Measurements from ENCODE around the gene PHAF1. TPM values are rescaled to one million over a fixed set of nuclear protein-coding genes. Genes with fewer than 3 reads are reported as not detected.

PHAF1 gene
- total and polyA plus RNA-seq, 2 of the 13 experiments (the other 11 are each of a cell fraction or from before 2014, with no cell fraction given): 48.3 to 174 TPM

DNA sequence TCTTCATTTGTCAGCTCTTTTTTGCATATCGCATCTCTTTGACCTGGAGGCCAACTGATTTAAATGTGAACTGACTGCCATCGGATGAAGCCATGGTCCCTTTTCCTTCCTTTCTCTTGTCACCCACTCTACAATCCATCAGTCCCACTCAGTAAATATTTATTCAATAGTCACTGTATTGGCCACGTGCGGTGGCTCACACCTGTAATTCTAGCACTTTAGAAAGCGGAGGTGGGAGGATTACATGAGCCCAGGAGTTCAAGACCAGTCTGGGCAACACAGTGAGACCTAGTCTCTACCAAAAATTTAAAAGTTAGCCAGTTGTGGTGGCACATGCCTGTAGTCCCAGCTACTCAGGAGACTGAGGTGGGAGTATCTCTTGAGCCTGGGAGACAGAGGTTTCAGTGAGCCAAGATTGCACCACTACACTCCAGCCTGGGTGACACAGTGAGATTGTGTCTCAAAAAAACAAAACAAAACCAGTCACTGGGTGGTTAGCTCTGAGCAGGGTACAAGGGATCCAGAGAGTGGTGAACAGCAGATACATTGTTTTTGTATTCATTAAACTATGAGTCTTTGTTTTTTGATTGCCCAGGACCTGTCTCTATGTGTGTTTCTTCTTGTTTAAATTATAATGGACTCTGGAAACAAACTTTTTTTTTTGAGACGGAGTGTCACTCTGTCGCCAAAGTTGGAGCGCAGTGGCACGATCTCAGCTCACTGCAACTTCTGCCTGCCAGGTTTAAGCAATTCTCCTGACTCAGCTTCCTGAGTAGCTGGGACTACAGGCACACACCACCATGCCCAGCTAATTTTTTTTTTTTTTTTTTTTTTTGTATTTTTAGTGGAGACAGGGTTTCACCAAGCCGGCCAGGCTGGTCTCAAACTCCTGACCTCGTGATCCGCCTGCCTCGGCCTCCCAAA is 6.9 kb downstream of the PHAF1 start (continued):
- TF ChIP-seq, protein P1, sequence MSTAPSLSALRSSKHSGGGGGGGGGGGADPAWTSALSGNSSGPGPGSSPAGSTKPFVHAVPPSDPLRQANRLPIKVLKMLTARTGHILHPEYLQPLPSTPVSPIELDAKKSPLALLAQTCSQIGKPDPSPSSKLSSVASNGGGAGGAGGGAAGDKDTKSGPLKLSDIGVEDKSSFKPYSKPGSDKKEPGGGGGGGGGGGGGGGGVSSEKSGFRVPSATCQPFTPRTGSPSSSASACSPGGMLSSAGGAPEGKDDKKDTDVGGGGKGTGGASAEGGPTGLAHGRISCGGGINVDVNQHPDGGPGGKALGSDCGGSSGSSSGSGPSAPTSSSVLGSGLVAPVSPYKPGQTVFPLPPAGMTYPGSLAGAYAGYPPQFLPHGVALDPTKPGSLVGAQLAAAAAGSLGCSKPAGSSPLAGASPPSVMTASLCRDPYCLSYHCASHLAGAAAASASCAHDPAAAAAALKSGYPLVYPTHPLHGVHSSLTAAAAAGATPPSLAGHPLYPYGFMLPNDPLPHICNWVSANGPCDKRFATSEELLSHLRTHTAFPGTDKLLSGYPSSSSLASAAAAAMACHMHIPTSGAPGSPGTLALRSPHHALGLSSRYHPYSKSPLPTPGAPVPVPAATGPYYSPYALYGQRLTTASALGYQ (CRISPR knock-in tag; IDR thresholded peaks at IDR 0.05): 0 out of 2 replicates have a peak, but pooled peaks have one; percentile 27
- TF ChIP-seq SNAI1 (CRISPR knock-in tag; IDR thresholded peaks at IDR 0.05; ENCODE audit: borderline replicate concordance) (no peak), GATA4 (IDR thresholded peaks at IDR 0.05; ENCODE audit: borderline replicate concordance, low read depth) (no peak), TARDBP (CRISPR knock-in tag; IDR thresholded peaks at IDR 0.05) (0 out of 2 replicates have a peak, but pooled peaks have one; percentile 7), ZNF598 (CRISPR knock-in tag; IDR thresholded peaks at IDR 0.05; ENCODE audit: borderline replicate concordance) (no peak), MXD4 (CRISPR knock-in tag; IDR thresholded peaks at IDR 0.05) (peak; percentile 59; the same call in 1 of the 2 replicates), BORCS8-MEF2B (CRISPR knock-in tag; IDR thresholded peaks at IDR 0.05) (no peak), ZNF121 (CRISPR knock-in tag; IDR thresholded peaks at IDR 0.05) (peak; percentile 17; the same call in 1 of the 2 replicates), TCF7 (IDR thresholded peaks at IDR 0.05; ENCODE audit: low read depth) (no peak), ZNF263 (CRISPR knock-in tag; IDR thresholded peaks at IDR 0.05) (no peak), ZNF451 (CRISPR knock-in tag; IDR thresholded peaks at IDR 0.05) (no peak), ZNF839 (CRISPR knock-in tag; IDR thresholded peaks at IDR 0.05; ENCODE audit: borderline replicate concordance) (no peak), HDAC1 (CRISPR knock-in tag; IDR thresholded peaks at IDR 0.05) (0 out of 2 replicates have a peak, but pooled peaks have one; percentile 28), ZNF543 (CRISPR knock-in tag; IDR thresholded peaks at IDR 0.05) (no peak), TEAD2 (CRISPR knock-in tag; IDR thresholded peaks at IDR 0.05) (no peak), FOXK2 (IDR thresholded peaks at IDR 0.05) (no peak), RXRA (CRISPR knock-in tag; IDR thresholded peaks at IDR 0.05) (no peak), ZFY (CRISPR knock-in tag; IDR thresholded peaks at IDR 0.05) (0 out of 2 replicates have a peak, but pooled peaks have one; percentile 13)
- TF ChIP-seq, protein P2, sequence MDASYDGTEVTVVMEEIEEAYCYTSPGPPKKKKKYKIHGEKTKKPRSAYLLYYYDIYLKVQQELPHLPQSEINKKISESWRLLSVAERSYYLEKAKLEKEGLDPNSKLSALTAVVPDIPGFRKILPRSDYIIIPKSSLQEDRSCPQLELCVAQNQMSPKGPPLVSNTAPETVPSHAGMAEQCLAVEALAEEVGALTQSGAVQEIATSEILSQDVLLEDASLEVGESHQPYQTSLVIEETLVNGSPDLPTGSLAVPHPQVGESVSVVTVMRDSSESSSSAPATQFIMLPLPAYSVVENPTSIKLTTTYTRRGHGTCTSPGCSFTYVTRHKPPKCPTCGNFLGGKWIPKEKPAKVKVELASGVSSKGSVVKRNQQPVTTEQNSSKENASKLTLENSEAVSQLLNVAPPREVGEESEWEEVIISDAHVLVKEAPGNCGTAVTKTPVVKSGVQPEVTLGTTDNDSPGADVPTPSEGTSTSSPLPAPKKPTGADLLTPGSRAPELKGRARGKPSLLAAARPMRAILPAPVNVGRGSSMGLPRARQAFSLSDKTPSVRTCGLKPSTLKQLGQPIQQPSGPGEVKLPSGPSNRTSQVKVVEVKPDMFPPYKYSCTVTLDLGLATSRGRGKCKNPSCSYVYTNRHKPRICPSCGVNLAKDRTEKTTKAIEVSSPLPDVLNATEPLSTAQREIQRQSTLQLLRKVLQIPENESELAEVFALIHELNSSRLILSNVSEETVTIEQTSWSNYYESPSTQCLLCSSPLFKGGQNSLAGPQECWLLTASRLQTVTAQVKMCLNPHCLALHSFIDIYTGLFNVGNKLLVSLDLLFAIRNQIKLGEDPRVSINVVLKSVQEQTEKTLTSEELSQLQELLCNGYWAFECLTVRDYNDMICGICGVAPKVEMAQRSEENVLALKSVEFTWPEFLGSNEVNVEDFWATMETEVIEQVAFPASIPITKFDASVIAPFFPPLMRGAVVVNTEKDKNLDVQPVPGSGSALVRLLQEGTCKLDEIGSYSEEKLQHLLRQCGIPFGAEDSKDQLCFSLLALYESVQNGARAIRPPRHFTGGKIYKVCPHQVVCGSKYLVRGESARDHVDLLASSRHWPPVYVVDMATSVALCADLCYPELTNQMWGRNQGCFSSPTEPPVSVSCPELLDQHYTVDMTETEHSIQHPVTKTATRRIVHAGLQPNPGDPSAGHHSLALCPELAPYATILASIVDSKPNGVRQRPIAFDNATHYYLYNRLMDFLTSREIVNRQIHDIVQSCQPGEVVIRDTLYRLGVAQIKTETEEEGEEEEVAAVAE (CRISPR knock-in tag; IDR thresholded peaks at IDR 0.05; ENCODE audit: borderline replicate concordance): peak; percentile 48
- TF ChIP-seq, protein P3, sequence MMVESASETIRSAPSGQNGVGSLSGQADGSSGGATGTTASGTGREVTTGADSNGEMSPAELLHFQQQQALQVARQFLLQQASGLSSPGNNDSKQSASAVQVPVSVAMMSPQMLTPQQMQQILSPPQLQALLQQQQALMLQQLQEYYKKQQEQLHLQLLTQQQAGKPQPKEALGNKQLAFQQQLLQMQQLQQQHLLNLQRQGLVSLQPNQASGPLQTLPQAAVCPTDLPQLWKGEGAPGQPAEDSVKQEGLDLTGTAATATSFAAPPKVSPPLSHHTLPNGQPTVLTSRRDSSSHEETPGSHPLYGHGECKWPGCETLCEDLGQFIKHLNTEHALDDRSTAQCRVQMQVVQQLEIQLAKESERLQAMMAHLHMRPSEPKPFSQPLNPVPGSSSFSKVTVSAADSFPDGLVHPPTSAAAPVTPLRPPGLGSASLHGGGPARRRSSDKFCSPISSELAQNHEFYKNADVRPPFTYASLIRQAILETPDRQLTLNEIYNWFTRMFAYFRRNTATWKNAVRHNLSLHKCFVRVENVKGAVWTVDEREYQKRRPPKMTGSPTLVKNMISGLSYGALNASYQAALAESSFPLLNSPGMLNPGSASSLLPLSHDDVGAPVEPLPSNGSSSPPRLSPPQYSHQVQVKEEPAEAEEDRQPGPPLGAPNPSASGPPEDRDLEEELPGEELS (CRISPR knock-in tag; IDR thresholded peaks at IDR 0.05): peak; percentile 39; the same call in 1 of the 2 replicates

Measured in HepG2 (cell line).